SK-N-SH treated with all-trans-retinoic acid at 6 μM for 48 hours (cell line): ENCODE results near the gene PPP2R5A.

Source experiments
- ATAC-seq: fragments of 200-7000 bp; cut with Tn5 transposase; 3 replicates; pipeline ENCODE4 v1.9.1; 2020; ENCODE audit warnings: mild to moderate bottlenecking, moderate library complexity
- ARNTL ChIP-seq: fragments of 450-650 bp; formaldehyde crosslinking; IDR thresholded peaks from 2 replicates; pipeline ENCODE4 v1.5.0; 2020; ENCODE audit warnings: low read depth, mild to moderate bottlenecking, moderate library complexity, borderline replicate concordance
- BACH2 ChIP-seq: fragments of 250-450 bp; sonication (Bioruptor Pico); IDR thresholded peaks from 2 replicates; pipeline ENCODE4 v1.9.0; 2021; ENCODE audit warnings: mild to moderate bottlenecking, borderline replicate concordance
- ESRRG ChIP-seq: fragments of 250-450 bp; sonication (Bioruptor Pico); IDR thresholded peaks from 2 replicates; pipeline ENCODE4 v1.6.1; 2021; ENCODE audit warnings: mild to moderate bottlenecking
- GLIS3 ChIP-seq: fragments of 250-450 bp; sonication (Bioruptor Pico); IDR thresholded peaks from 2 replicates; pipeline ENCODE4 v1.5.0; 2020; ENCODE audit warnings: mild to moderate bottlenecking, moderate library complexity
- ISL1 ChIP-seq: fragments of 250-450 bp; sonication (Bioruptor Pico); IDR thresholded peaks from 2 replicates; pipeline ENCODE4 v2.1.2; 2022; ENCODE audit warnings: mild to moderate bottlenecking, moderate library complexity
- OSR1 ChIP-seq: fragments of 250-450 bp; sonication (Bioruptor Pico); IDR thresholded peaks from 2 replicates; pipeline ENCODE4 v1.8.0; 2022; ENCODE audit warnings: moderate library complexity, mild to moderate bottlenecking, inconsistent platforms
- RARB ChIP-seq: fragments of 250-450 bp; sonication (Bioruptor Pico); IDR thresholded peaks from 2 replicates; pipeline ENCODE4 v1.8.0; 2021; ENCODE audit warnings: mild to moderate bottlenecking, moderate library complexity
- SNAI2 ChIP-seq: fragments of 250-450 bp; sonication (Bioruptor Pico); IDR thresholded peaks from 2 replicates; pipeline ENCODE4 v1.5.0; 2020; ENCODE audit warnings: mild to moderate bottlenecking, moderate library complexity
- TCF4 ChIP-seq: fragments of 250-450 bp; sonication (Bioruptor Pico); IDR thresholded peaks from 2 replicates; pipeline ENCODE4 v1.8.0; 2021; ENCODE audit warnings: mild to moderate bottlenecking, moderate library complexity, borderline replicate concordance
- TOX ChIP-seq: fragments of 250-450 bp; sonication (Bioruptor Pico); IDR thresholded peaks from 2 replicates; pipeline ENCODE4 v1.8.0; 2021; ENCODE audit warnings: mild to moderate bottlenecking, moderate library complexity, borderline replicate concordance
- ZC3H10 ChIP-seq: fragments of 250-450 bp; sonication (Bioruptor Pico); IDR thresholded peaks from 2 replicates; pipeline ENCODE4 v1.5.1; 2021; ENCODE audit warnings: mild to moderate bottlenecking, moderate library complexity
- ZFP3 ChIP-seq: fragments of 250-450 bp; sonication (Bioruptor Pico); IDR thresholded peaks from 2 replicates; pipeline ENCODE4 v1.5.0; 2020; ENCODE audit warnings: mild to moderate bottlenecking, moderate library complexity
- ZFP30 ChIP-seq: fragments of 450-650 bp; formaldehyde crosslinking; IDR thresholded peaks from 2 replicates; pipeline ENCODE4 v1.5.0; 2022; ENCODE audit warnings: mild to moderate bottlenecking, moderate library complexity
- ZNF565 ChIP-seq: fragments of 450-650 bp; formaldehyde crosslinking; conservative IDR thresholded peaks from 2 replicates; pipeline ENCODE4 v1.5.0; 2020; ENCODE audit warnings: low read depth, mild to moderate bottlenecking, moderate library complexity
- ZNF70 ChIP-seq: fragments of 450-650 bp; formaldehyde crosslinking; IDR thresholded peaks from 2 replicates; pipeline ENCODE4 v1.5.0; 2020; ENCODE audit warnings: mild to moderate bottlenecking, moderate library complexity
- ZNF8 ChIP-seq: fragments of 450-650 bp; formaldehyde crosslinking; IDR thresholded peaks from 2 replicates; pipeline ENCODE4 v1.5.0; 2020; ENCODE audit warnings: mild to moderate bottlenecking, moderate library complexity
- TF ChIP-seq, protein P1 (sequence below): fragments of 250-450 bp; sonication (Bioruptor Pico); IDR thresholded peaks from 2 replicates; pipeline ENCODE4 v1.5.1; 2020; ENCODE audit warnings: low read depth, mild to moderate bottlenecking, moderate library complexity
- TF ChIP-seq, protein P2 (sequence below): fragments of 250-450 bp; sonication (Bioruptor Pico); IDR thresholded peaks from 2 replicates; pipeline ENCODE4 v1.8.0; 2021; ENCODE audit warnings: low read depth, mild to moderate bottlenecking, moderate library complexity, borderline replicate concordance
- TF ChIP-seq, protein P3 (sequence below): fragments of 250-450 bp; sonication (Bioruptor Pico); IDR thresholded peaks from 2 replicates; pipeline ENCODE4 v1.5.0; 2020; ENCODE audit warnings: mild to moderate bottlenecking, moderate library complexity
- TF ChIP-seq, protein P4 (sequence below): fragments of 250-450 bp; sonication (Bioruptor Pico); IDR thresholded peaks from 2 replicates; pipeline ENCODE4 v1.5.1; 2021; ENCODE audit warnings: mild to moderate bottlenecking, moderate library complexity
- TF ChIP-seq, protein P5 (sequence below): fragments of 250-450 bp; sonication (Bioruptor Pico); IDR thresholded peaks from 2 replicates; pipeline ENCODE4 v1.8.0; 2020; ENCODE audit warnings: mild to moderate bottlenecking, moderate library complexity, borderline replicate concordance

The PPP2R5A gene

DNA sequence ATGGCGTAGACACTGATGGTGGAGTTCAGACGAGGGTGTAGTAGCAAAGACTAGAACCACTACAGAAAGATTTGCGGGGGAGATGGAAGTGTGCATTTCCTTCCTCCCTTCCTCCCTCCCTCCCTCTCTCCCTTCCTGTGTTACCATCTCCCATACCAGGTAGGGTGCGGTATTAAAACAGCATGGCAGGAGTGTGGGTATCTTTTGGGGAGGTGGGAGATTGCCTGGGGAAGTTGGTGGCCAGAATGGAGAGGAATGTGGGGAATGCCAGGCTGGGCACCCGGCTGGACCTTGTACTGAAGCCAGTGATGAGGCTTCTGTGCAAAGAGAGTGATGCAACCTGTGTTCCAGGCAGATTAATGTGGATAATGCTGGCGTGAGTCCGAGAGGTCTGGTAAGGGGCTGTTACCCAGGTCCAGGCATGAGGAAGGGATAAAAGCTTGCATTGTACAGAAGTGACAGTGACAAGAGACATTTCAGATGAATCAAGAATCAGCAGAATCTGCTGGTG is 30.3 kb upstream of the PPP2R5A start (continued):
- no peak for TF ChIP-seq ZNF565 (CRISPR knock-in tag)

GRCh38 chr1:212255705-212256307 is 29.4 kb upstream of the PPP2R5A start:
- no peak for ATAC-seq
- TF ChIP-seq OSR1 (CRISPR knock-in tag) (no peak), ZNF565 (CRISPR knock-in tag) (no peak), SNAI2 (CRISPR knock-in tag) (no peak), ZNF70 (CRISPR knock-in tag) (no peak), ARNTL (no peak), GLIS3 (CRISPR knock-in tag) (no peak), ZFP30 (CRISPR knock-in tag) (no peak), ISL1 (no peak), TCF4 (CRISPR knock-in tag) (no peak), TOX (CRISPR knock-in tag) (no peak), ZFP3 (CRISPR knock-in tag) (no peak), BACH2 (CRISPR knock-in tag) (no peak), ZNF8 (CRISPR knock-in tag) (no peak), ESRRG (CRISPR knock-in tag) (no peak)
- TF ChIP-seq, protein P1, sequence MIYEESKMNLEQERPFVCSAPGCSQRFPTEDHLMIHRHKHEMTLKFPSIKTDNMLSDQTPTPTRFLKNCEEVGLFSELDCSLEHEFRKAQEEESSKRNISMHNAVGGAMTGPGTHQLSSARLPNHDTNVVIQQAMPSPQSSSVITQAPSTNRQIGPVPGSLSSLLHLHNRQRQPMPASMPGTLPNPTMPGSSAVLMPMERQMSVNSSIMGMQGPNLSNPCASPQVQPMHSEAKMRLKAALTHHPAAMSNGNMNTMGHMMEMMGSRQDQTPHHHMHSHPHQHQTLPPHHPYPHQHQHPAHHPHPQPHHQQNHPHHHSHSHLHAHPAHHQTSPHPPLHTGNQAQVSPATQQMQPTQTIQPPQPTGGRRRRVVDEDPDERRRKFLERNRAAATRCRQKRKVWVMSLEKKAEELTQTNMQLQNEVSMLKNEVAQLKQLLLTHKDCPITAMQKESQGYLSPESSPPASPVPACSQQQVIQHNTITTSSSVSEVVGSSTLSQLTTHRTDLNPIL (CRISPR knock-in tag) = no peak
- TF ChIP-seq, protein P2, sequence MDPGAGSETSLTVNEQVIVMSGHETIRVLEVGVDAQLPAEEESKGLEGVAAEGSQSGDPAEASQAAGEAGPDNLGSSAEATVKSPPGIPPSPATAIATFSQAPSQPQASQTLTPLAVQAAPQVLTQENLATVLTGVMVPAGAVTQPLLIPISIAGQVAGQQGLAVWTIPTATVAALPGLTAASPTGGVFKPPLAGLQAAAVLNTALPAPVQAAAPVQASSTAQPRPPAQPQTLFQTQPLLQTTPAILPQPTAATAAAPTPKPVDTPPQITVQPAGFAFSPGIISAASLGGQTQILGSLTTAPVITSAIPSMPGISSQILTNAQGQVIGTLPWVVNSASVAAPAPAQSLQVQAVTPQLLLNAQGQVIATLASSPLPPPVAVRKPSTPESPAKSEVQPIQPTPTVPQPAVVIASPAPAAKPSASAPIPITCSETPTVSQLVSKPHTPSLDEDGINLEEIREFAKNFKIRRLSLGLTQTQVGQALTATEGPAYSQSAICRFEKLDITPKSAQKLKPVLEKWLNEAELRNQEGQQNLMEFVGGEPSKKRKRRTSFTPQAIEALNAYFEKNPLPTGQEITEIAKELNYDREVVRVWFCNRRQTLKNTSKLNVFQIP (CRISPR knock-in tag) = no peak
- TF ChIP-seq, protein P3, sequence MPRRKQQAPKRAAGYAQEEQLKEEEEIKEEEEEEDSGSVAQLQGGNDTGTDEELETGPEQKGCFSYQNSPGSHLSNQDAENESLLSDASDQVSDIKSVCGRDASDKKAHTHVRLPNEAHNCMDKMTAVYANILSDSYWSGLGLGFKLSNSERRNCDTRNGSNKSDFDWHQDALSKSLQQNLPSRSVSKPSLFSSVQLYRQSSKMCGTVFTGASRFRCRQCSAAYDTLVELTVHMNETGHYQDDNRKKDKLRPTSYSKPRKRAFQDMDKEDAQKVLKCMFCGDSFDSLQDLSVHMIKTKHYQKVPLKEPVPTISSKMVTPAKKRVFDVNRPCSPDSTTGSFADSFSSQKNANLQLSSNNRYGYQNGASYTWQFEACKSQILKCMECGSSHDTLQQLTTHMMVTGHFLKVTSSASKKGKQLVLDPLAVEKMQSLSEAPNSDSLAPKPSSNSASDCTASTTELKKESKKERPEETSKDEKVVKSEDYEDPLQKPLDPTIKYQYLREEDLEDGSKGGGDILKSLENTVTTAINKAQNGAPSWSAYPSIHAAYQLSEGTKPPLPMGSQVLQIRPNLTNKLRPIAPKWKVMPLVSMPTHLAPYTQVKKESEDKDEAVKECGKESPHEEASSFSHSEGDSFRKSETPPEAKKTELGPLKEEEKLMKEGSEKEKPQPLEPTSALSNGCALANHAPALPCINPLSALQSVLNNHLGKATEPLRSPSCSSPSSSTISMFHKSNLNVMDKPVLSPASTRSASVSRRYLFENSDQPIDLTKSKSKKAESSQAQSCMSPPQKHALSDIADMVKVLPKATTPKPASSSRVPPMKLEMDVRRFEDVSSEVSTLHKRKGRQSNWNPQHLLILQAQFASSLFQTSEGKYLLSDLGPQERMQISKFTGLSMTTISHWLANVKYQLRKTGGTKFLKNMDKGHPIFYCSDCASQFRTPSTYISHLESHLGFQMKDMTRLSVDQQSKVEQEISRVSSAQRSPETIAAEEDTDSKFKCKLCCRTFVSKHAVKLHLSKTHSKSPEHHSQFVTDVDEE (CRISPR knock-in tag) = no peak
- TF ChIP-seq, protein P4, sequence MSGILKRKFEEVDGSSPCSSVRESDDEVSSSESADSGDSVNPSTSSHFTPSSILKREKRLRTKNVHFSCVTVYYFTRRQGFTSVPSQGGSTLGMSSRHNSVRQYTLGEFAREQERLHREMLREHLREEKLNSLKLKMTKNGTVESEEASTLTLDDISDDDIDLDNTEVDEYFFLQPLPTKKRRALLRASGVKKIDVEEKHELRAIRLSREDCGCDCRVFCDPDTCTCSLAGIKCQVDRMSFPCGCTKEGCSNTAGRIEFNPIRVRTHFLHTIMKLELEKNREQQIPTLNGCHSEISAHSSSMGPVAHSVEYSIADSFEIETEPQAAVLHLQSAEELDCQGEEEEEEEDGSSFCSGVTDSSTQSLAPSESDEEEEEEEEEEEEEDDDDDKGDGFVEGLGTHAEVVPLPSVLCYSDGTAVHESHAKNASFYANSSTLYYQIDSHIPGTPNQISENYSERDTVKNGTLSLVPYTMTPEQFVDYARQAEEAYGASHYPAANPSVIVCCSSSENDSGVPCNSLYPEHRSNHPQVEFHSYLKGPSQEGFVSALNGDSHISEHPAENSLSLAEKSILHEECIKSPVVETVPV (CRISPR knock-in tag) = no peak
- TF ChIP-seq, protein P5, sequence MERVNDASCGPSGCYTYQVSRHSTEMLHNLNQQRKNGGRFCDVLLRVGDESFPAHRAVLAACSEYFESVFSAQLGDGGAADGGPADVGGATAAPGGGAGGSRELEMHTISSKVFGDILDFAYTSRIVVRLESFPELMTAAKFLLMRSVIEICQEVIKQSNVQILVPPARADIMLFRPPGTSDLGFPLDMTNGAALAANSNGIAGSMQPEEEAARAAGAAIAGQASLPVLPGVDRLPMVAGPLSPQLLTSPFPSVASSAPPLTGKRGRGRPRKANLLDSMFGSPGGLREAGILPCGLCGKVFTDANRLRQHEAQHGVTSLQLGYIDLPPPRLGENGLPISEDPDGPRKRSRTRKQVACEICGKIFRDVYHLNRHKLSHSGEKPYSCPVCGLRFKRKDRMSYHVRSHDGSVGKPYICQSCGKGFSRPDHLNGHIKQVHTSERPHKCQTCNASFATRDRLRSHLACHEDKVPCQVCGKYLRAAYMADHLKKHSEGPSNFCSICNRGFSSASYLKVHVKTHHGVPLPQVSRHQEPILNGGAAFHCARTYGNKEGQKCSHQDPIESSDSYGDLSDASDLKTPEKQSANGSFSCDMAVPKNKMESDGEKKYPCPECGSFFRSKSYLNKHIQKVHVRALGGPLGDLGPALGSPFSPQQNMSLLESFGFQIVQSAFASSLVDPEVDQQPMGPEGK (CRISPR knock-in tag) = no peak

DNA sequence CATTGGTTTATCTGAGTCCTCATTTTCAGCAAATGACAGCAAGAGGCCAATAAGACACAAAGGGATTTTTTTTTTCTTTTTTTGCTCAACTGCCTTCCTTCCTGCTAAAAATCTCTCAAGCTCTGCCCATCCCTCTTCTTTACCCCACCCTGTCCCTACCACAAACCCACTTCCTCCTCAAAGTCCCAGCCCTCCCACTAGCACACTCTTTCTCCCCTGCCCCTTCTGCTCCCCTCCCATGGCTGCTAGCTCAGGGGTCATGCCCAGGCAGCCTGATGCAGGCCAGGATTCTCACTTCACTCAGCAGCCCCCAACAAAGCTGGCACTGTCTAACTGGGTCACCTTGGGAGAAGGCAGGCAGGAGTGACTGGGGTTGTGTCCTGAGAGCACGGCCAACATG is 28.8 kb upstream of the PPP2R5A start:
- no peak for ATAC-seq
- TF ChIP-seq OSR1 (CRISPR knock-in tag) (no peak), ZNF70 (CRISPR knock-in tag) (no peak), TOX (CRISPR knock-in tag) (no peak), RARB (CRISPR knock-in tag) (no peak), ZC3H10 (CRISPR knock-in tag) (no peak), ESRRG (CRISPR knock-in tag) (no peak), ZFP30 (CRISPR knock-in tag) (no peak), ZFP3 (CRISPR knock-in tag) (no peak), TCF4 (CRISPR knock-in tag) (no peak)
- TF ChIP-seq, protein P5 (CRISPR knock-in tag) = no peak
- TF ChIP-seq, protein P3 (CRISPR knock-in tag) = no peak
- TF ChIP-seq, protein P1 (CRISPR knock-in tag) = no peak
